MM.1S (cell line): ENCODE measurements around the gene TDRD12.

Experiments
- EZH2phosphoT487 ChIP-seq: fragments of 300-600 bp; sonication (generic); IDR thresholded peaks from 2 replicates; pipeline ENCODE4 v1.6.1; 2018; ENCODE audit warnings: antibody characterized with exemption, low read length
- TF ChIP-seq, protein P1 (sequence below): fragments of 300-600 bp; sonication (generic); IDR thresholded peaks from 2 replicates; pipeline ENCODE4 v1.5.1; 2016; ENCODE audit warnings: antibody characterized with exemption, low read length, mixed read lengths

DNA sequence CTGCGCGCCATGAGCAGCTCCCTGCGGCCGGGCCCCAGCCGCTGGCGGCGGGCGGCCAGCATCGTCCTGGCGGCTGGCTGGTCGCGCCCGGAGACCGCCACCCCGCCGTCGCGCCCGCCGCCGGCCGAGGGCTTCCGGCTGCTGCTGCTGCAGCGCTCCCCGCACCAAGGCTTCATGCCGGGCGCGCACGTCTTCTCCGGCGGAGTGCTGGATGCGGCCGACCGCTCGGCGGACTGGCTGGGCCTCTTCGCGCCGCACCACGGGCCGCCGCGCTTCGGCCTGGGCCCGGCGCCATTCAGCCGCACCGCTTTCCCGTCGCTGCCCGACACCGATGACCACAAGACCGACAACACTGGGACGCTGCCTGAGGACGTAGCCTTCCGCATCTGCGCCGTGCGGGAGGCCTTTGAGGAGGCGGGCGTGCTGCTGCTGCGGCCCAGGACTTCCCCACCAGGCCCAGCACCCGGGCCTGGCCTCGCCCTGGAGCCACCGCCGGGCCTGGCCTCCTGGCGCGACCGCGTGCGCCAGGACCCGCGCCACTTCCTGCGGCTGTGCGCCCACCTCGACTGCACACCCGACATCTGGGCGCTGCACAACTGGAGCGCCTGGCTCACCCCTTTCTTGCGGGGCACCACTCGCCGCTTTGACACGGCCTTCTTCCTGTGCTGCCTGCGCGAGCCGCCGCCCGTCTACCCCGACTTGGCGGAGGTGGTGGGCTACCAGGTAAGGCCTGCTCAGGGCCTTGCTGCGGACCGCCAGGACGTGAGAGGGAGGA, 27.4 kb upstream of the TDRD12 start:
- TF ChIP-seq, protein P1, sequence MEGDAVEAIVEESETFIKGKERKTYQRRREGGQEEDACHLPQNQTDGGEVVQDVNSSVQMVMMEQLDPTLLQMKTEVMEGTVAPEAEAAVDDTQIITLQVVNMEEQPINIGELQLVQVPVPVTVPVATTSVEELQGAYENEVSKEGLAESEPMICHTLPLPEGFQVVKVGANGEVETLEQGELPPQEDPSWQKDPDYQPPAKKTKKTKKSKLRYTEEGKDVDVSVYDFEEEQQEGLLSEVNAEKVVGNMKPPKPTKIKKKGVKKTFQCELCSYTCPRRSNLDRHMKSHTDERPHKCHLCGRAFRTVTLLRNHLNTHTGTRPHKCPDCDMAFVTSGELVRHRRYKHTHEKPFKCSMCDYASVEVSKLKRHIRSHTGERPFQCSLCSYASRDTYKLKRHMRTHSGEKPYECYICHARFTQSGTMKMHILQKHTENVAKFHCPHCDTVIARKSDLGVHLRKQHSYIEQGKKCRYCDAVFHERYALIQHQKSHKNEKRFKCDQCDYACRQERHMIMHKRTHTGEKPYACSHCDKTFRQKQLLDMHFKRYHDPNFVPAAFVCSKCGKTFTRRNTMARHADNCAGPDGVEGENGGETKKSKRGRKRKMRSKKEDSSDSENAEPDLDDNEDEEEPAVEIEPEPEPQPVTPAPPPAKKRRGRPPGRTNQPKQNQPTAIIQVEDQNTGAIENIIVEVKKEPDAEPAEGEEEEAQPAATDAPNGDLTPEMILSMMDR = no peak
- no peak for TF ChIP-seq EZH2phosphoT487
